Calu3 (cell line): Measurements from ENCODE around the gene MGMT. TPM values are rescaled to one million over a fixed set of nuclear protein-coding genes. Genes with fewer than 3 reads are reported as not detected.

Source experiments
- BruUV-seq: library from RNA; stranded (reverse); fragments of 400-500 nt; replicated peaks from 2 replicates; lab custom pipeline; 2021; lab: Mats Ljungman, UMichigan
- CTCF ChIA-PET: fragments of 300-600 bp; sonication (Branson Sonifier 250); formaldehyde crosslinking; loops from one replicate; lab custom pipeline; 2022; ENCODE audit warnings: antibody characterized with exemption; lab: Charles Lee
- DNase-seq: peaks from one replicate; pipeline ENCODE4 v3.0.0; 2022
- H3K27ac Mint-ChIP-seq: one replicate; pipeline ENCODE4 v1.8.0; 2022; ENCODE audit warnings: mixed read lengths; ENCODE audit not compliant: unreplicated experiment
- H3K27me3 Mint-ChIP-seq: one replicate; pipeline ENCODE4 v1.8.0; 2022; ENCODE audit warnings: mixed read lengths; ENCODE audit not compliant: unreplicated experiment
- H3K36me3 Mint-ChIP-seq: one replicate; pipeline ENCODE4 v1.8.0; 2022; ENCODE audit warnings: mild to moderate bottlenecking, moderate library complexity, mixed read lengths; ENCODE audit not compliant: insufficient read depth, unreplicated experiment
- H3K4me1 Mint-ChIP-seq: one replicate; pipeline ENCODE4 v1.8.0; 2022; ENCODE audit warnings: mild to moderate bottlenecking, low read depth, mixed read lengths; ENCODE audit not compliant: unreplicated experiment
- H3K4me3 Mint-ChIP-seq: one replicate; pipeline ENCODE4 v1.8.0; 2022; ENCODE audit warnings: mild to moderate bottlenecking, low read depth, moderate library complexity, mixed read lengths; ENCODE audit not compliant: unreplicated experiment
- H3K9me3 Mint-ChIP-seq: one replicate; pipeline ENCODE4 v1.8.0; 2022; ENCODE audit warnings: low read depth, mixed read lengths; ENCODE audit not compliant: unreplicated experiment
- intact Hi-C: fragments of 100-400 bp; cut with micrococcal nuclease; formaldehyde crosslinking; loops from one replicate; pipeline ENCODE4 v1.10.0; 2022; ENCODE audit not compliant: unreplicated experiment
- total RNA-seq: library from RNA; stranded (reverse); gene quantifications from 2 replicates; pipeline ENCODE4 v1.2.3, GENCODE V29; 2022
- TF ChIP-seq, protein P1 (sequence below): fragments of 200-600 bp; IDR thresholded peaks from one replicate; pipeline ENCODE4 v1.8.0; 2022; ENCODE audit warnings: antibody characterized with exemption; ENCODE audit not compliant: unreplicated experiment

Gene MGMT
- total RNA-seq, 1 experiment from 2014 or later: 8.3 TPM

DNA sequence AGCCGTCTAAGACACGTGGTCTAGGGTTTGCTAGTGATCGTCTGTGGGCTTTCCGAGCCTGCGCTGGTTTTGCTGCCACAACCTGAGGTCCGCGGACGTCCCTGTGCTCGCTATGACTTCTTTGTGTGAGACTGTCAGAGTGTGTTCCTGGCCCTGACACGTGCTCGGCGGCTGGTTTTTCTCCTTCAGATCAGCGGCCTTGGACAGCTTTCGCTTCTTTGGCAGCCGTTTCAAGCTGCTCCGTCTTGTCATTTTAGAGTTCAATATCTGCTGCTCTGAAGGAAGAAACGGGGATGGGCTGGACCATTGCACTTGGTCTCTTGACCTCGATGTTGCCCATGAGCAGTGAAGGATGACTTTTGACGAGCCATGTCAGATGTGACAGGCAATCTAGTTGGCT lies 147.3 kb downstream of the MGMT start:
- Mint-ChIP-seq H3K9me3 (peaks cover 8% of the 10 kb centered on the region), H3K4me1 (no peaks in the 10 kb centered on the region), H3K27ac (no peak overlapping the region), H3K36me3 (no peaks in the 10 kb centered on the region), H3K27me3 (no peaks in the 10 kb centered on the region), H3K4me3 (no peak overlapping the region)
- BruUV-seq: no TSS peak
- intact Hi-C loops: no loop called here
- CTCF ChIA-PET: no interaction called here
- TF ChIP-seq, protein P1, sequence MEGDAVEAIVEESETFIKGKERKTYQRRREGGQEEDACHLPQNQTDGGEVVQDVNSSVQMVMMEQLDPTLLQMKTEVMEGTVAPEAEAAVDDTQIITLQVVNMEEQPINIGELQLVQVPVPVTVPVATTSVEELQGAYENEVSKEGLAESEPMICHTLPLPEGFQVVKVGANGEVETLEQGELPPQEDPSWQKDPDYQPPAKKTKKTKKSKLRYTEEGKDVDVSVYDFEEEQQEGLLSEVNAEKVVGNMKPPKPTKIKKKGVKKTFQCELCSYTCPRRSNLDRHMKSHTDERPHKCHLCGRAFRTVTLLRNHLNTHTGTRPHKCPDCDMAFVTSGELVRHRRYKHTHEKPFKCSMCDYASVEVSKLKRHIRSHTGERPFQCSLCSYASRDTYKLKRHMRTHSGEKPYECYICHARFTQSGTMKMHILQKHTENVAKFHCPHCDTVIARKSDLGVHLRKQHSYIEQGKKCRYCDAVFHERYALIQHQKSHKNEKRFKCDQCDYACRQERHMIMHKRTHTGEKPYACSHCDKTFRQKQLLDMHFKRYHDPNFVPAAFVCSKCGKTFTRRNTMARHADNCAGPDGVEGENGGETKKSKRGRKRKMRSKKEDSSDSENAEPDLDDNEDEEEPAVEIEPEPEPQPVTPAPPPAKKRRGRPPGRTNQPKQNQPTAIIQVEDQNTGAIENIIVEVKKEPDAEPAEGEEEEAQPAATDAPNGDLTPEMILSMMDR: no peak
- no peak for DNase-seq

DNA sequence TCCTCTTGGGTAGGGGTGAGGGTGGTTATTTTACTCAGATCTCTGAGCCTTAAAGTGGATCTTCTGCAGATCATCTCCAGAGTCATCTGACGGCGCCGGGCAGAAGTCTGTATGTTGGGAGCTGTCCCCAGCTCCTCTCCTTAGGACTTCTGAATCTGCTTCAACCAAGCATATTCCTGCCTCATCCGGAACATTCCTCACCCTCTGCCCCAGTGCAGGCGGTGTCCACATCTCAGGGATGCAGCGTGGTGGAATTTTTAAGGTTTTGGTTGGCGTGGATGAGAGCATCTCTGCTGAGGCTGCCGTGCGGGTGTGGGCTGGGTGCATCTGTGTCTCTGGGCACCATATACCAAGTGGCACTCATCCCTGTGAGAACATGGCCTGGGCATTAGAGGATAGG lies 148.3 kb downstream of the MGMT start:
- DNase-seq: no peak
- Mint-ChIP-seq H3K9me3 (peaks cover 5% of the 10 kb centered on the region), H3K4me3 (no peak overlapping the region), H3K4me1 (no peaks in the 10 kb centered on the region), H3K27me3 (no peaks in the 10 kb centered on the region), H3K27ac (no peak overlapping the region), H3K36me3 (no peaks in the 10 kb centered on the region)
- TF ChIP-seq, protein P1: no peak
- BruUV-seq: no TSS peak
- intact Hi-C loops: no loop called here
- CTCF ChIA-PET: no interaction called here

GRCh38 chr10:129615921-129616525 lies 149.0 kb downstream of the MGMT start:
- no peaks in the 10 kb centered on the region for H3K4me1 Mint-ChIP-seq
- peaks cover 5% of the 10 kb centered on the region for H3K9me3 Mint-ChIP-seq
- H3K27me3 Mint-ChIP-seq: no peaks in the 10 kb centered on the region
- no peaks in the 10 kb centered on the region for H3K36me3 Mint-ChIP-seq
- no peak overlapping the region for H3K4me3 Mint-ChIP-seq
- no peak overlapping the region for H3K27ac Mint-ChIP-seq
- BruUV-seq: no TSS peak
- no peak for DNase-seq
- CTCF ChIA-PET: no interaction called here
- intact Hi-C loops: no loop called here
- TF ChIP-seq, protein P1: no peak

DNA sequence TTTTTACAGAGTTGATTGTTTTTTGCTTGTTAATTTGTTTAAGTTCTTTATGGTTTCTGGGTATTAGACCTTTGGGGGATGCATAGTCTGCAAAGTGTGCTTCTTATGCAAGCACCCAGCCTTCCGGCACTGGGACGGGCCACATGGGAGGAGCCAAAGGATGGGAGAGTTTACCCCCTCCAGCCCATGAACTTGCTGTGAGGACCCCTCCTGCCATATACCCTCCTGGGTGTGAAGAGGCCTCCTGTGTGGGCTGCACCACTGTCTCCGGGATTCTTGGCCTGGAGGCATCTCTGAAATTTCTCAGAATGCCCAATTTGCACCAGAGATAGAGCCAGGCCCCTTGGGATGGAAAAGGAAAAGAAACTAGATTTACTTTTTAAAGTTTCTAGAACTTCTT lies 150.7 kb downstream of the MGMT start:
- no peak overlapping the region for H3K4me3 Mint-ChIP-seq
- BruUV-seq: no TSS peak
- H3K4me1 Mint-ChIP-seq: no peaks in the 10 kb centered on the region
- H3K36me3 Mint-ChIP-seq: no peaks in the 10 kb centered on the region
- intact Hi-C loops: no loop called here
- DNase-seq: no peak
- no peaks in the 10 kb centered on the region for H3K27me3 Mint-ChIP-seq
- CTCF ChIA-PET: no interaction called here
- H3K9me3 Mint-ChIP-seq: peaks cover 9% of the 10 kb centered on the region
- TF ChIP-seq, protein P1: no peak
- no peak overlapping the region for H3K27ac Mint-ChIP-seq
